CD4-positive, alpha-beta T cell treated with Interleukin-21 for 1 hour (primary cell): ENCODE measurements around the gene FBXL19.
A peak's percentile ranks its signal among the peaks of the same experiment; 100 is the strongest.
"Not testable (repeated sequence)": the region's sequence is repeated elsewhere in the genome, so short reads cannot be mapped to it uniquely, and the experiment has no call there.

Experiments
- DNase-seq: peaks from one replicate; pipeline ENCODE4 v3.0.0-alpha.2; 2020

Gene FBXL19, protein sequence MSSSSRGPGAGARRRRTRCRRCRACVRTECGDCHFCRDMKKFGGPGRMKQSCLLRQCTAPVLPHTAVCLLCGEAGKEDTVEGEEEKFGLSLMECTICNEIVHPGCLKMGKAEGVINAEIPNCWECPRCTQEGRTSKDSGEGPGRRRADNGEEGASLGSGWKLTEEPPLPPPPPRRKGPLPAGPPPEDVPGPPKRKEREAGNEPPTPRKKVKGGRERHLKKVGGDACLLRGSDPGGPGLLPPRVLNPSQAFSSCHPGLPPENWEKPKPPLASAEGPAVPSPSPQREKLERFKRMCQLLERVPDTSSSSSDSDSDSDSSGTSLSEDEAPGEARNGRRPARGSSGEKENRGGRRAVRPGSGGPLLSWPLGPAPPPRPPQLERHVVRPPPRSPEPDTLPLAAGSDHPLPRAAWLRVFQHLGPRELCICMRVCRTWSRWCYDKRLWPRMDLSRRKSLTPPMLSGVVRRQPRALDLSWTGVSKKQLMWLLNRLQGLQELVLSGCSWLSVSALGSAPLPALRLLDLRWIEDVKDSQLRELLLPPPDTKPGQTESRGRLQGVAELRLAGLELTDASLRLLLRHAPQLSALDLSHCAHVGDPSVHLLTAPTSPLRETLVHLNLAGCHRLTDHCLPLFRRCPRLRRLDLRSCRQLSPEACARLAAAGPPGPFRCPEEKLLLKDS

DNA sequence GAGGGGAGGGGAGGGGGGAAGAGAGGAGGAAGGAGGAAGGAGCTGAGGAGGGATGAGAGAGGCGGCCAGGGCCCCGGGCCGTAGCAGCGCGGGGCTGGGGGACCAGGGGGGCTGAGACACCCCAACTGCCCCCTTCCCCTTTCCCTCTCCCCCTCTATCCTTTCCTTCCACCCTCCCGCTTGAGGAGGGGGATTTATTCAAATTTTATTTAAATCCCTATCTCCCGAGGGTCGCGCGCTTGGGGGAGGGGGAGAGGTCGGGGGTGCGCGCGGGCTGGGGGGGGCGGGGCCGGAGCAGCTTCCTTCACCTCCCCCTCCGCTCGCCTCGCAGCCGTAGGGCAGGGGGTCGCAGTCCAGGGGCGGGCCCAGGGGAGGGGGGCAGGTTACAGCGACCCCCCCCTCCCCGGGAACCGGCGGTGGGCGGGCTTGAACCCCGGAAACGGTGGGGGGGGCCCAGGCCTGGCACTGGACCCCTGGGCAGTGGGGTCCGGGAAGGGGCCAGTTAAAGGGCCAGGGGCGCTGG is at the start of gene FBXL19:
TSS of gene FBXL19 (plus strand) at position 19 of the 522 bp plus-strand sequence. CDS start 2,183 bp downstream, outside the sequence.
- DNase-seq: peak; percentile 23

DNA sequence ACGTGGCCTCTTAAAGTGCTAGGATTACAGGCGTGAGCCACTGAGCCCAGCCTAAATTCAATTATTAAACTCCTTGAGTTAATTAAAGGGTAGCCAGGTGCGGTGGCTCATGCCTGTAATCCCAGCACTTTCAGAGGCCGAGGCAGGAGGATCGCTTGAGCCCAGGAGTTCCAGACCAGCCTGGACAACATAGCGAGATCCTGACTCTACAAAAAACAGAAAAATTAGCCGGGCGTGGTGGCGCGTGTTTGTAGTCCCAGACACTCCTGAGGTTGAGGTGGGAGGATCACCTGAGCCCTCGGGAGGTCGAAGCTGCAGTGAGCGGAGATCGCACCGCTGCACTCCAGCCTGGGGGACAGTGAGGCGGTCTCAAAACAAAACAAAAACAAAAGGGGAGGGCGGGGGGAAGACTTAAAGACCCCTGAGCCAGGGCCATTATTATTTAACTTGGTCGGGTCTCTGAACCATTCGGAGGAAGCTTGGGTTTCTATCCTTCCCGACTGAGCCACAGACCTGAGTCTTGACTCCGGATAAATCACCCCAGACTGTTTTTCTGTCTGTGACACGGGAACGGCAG is 49.0 kb upstream of the FBXL19 start:
- no peak for DNase-seq

DNA sequence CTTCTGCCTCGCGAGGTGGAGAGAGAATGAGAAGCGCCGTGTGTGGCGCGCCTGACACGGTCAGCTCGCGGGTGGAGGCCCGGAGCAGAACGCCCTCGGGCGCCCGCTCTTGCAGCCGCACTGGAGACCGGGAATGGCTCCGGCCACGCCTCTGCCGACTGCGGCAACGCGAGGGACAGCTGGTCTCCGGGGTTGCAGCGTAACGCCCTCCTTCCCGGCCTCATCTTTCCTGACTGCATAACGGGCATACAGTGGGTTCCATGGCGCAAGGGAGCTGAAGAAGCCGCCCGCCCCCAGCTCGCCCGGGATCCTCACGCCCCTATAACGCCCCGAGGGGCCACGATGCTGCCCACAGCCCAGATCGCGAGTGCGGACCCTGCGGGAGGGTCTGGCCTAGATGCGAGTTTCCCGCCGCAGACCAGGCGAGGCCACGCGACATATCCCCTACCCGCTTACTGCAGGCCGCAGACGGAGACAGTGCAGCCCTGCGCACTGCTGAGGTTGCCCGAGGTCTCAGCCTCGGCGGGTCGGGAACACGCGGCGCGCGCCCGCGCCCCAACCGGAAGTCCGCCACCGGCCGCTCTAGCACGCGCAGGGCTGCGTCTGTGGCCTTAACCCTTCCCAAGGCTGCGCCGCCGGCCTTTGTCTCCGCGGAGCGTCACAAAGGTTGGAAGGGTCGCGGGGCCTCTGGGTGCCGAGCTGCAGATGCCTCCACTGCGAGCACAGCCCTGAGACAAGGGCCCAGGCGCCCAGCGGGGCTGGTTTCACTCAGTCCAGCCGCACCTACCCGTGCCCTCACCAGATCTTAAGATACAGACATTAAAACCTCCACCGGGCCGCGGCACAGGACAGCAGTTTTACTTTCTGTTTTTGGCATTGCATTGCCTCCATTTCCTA is 48.3 kb upstream of the FBXL19 start:
- peak; percentile 91 for DNase-seq

DNA sequence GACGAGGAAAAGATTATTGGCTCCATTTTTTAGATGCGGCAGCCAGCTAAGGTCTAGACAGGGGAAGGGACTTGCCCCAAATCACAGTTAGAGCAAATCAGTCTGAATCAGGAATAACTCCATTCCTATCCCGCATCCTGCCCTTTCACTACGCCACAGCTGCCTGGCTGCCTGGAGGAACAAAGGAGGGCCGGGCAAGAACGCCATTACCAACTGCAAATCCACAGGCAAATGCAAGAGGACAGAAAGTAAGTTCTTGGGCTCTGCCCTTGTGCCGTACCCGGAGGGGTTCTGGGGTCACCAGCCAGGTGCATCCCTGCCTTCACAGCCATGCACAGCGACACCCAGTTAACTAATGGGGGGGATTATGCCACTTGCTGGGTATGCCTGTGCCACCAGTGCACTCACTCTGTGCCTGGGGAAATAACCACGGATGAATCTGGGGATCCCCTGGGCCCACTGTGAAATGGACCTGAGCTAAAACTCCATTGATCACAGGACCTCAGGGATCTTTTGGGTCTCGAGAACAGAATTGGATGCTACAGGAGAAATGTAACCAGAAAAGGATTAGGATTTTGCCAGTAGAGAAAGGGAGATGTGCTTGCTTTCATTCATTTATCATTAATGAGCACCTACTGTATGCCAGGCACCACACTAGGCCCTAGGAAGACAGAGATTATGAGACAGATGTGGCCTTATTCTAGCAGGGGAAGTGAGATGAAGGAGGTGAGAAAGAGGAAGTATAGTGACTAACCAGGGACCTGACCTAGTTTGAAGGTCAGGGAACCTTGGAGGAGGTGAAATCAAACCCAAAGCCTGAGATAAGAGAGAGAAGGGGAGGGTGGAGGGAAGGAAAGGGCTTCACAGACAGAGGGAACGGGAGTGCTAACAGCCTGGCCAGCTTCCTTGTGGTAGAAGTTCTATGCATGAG is 47.2 kb upstream of the FBXL19 start:
- peak; percentile 59 for DNase-seq

DNA sequence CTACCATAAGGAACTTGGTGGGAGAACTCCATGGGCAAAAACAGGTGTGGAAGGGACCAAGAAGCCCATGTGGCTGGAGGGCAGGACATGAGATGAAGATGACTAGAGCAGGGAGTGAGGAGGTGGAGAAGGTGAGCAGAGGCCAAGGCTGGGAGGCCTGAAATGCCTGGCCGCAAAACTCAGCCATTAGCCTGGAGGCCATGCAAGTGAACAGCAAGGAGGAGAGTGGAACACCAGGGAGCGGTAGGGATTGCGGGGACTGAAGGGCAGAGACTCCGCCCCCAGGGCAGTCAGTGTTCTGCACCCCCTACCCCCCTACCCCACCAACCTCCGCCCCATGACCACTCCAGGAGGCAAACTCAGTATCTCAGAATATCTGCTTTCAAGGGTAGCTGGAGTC is 46.5 kb upstream of the FBXL19 start:
- DNase-seq: no peak

DNA sequence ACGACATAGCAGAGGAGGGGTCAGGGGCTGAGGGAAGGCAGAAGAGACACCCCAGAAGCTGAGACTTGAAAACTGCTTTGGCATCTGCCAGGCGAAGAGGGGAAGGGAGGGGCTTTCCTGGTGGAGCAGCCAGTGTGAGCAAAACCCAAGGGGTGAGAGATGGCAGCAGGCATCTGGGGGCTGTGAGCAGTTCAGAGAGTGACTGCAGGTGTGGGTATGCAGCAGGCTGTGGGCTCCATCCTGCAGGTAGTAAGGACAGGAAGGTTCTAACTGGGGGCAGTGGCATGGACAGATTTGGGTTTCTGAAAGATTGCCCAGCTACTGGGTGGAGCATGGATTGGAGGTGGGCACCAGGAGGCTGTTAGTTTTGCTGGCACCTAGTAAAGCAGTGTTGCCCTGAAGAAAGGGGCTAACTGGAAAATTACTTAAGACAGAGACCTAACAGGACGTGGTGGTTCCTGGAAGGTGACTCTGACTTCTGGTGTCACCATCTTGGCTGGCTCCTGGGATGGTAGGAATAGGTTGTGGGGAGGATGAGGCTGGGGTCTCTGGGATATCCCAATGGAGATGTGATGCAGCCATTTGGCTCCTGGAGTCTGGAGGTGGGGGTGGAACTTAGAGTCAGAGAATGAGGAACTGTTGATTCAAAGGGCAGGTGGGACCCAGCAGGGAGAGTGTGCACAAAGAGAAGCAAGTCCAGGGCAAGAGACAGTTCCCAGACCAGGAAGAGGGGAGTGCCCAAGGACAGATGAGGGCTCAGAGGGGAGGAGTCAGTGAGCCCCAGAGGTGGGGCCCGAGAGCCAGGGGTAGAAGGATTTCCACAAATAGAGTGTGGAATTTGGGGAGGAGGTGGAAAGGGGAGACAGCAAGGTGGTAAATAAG is 40.7 kb upstream of the FBXL19 start:
- DNase-seq: no peak

DNA sequence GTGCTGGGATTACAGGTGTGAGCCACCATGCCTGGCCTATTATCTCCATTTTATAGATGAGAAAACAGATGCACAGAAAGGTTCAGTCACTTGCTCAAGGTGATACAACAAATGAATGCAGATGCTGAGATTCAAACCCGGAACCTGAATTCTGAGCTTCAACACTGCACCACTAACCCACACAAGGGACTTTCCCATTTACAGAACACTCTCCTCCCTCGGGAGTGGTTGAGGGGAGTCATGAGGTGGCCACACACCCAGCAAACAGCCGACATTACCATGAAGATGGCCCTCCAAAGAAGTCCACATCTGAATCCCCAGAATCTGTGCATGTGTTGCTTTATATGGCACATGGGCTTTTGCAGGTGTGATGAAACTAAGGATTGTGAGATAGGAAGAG is 38.6 kb upstream of the FBXL19 start:
- no peak for DNase-seq

DNA sequence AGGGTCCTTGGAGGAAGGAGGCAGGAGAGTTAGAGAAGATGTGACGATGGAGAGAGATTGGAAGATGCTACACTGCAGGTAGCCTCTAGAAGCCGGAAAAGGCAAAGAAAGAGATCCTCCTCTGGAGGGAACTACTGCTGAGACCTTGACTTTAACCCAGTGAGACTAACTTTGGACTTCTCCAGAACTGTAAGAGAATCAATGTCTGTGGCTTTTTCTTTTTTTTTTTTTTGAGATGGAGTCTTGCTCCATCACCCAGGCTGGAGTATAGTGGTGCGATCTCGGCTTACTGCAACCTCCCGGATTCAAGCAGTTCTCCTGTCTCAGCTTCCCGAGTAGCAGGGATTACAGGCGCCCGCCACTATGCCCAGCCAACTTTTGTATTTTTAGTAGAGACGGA is 38.2 kb upstream of the FBXL19 start:
- DNase-seq: no peak

DNA sequence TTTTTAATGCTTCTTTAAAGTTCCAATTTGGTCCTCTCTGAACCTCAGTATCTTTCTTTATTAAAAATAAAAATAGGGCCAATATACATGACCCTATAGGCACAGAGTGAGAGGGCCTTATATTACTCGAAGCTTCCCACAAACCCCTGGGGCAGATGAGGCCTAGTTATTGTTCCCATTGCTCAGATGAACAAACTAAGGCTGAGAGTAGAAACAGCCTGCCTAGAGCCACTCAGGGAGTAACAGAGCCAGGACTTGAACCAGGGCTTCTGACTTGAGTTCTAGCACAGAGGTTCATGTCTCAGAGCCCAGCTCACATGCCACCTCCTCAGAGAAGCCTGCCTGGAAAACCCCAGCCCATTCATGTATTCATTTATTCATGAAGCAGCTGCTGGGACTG is 37.2 kb upstream of the FBXL19 start:
- DNase-seq: no peak

DNA sequence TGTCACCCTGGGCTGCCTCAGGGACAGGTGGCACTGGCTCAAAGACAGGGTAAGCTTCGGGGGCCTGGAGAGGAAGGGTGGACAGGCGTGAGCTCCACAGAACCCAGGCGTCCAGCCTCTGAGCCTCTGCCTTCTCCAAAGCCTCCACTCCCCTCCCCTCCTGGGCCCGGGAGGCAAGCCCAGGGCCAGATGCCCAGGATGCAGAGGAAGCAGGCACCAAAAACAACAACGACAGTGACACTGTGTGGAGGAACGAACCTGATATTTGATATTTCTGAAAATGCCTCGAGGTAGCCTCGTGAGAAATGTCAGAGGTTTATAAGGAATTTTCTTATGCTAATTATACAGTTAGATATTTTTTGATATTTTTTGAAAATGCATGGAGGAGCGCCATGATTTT is 35.4 kb upstream of the FBXL19 start:
- no peak for DNase-seq

DNA sequence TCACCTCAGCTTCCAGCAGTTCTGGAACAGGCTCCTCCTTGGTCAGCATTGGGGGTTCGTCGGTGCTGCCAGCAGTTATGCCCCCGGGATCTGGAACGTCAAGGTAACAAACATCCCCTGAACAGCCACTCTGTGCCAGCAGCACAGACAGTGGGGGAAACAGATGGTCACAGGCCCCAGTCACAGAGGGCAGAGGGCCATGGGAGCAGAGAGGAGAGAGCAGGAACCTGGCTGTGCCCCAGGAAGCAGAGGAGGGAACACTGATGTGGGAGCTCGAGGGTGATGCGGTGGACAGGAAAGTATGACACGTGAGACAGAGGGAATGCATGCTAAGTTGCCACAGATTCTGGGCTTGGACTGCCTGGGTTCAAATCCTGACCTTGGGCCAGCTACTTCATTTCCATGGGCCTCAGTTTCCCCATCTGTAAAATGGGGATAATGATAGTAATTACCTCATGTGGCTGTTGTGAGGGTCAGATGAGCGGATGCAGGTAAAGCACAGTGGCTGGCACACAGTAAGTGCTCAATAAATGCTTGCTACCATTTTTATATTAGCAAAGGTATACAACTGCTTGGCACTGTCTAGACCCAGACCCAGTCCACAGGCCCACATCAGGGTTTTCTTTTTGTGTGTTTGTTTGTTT is 34.4 kb upstream of the FBXL19 start:
- no peak for DNase-seq

DNA sequence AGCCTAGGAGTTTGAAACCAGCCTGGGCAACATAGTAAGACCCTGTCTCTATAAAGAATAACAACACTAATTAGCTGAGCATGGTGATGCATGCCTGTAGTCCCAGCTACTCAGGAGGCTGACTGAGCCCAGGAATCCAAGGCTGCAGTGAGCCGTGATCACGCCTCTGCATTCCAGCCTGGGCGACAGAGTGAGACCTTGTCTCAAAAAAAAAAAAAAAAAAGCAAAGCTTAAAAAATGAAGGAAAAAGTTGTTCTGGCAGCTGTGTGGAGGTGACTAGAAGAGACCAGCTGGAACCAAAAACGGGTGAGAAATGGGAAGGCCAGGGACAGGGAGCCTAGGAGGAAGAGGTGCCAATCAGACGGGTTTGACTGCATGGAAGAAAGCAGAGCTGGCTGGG is 33.7 kb upstream of the FBXL19 start:
- no peak for DNase-seq

DNA sequence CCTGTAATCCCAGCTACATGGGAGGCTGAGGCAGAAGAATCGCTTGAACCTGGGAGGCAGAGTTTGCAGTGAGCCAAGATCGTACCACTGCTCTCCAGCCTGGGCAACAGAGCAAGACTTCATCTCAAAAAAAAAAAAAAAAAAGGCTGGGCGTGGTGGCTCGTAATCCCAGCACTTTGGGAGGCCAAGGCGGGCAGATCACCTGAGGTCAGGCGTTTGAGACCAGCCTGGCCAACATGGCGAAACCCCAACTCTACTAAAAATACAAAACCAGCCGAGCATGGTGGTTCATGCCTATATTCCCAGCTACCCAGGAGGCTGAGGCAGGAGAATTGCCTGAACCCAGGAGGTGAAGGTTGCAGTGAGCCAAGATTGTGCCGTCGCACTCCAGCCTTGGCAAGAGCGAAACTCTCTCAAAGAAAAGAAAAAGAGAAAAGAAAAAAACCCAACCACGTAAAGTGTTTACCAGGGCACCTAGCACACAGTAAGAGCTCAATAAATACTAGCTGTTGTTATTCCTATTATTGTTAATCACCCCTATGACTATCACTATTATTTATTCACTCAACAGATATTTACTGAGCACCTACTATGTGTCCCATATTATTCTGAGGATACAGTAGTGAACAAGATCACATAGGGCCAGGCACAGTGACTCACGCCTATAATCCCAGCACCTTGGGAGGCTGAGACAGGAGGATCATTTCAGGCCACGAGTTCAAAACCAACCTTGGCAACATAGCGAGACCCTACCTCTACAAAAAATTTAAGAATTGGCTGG is 32.1 kb upstream of the FBXL19 start:
- DNase-seq: not testable (repeated sequence)

DNA sequence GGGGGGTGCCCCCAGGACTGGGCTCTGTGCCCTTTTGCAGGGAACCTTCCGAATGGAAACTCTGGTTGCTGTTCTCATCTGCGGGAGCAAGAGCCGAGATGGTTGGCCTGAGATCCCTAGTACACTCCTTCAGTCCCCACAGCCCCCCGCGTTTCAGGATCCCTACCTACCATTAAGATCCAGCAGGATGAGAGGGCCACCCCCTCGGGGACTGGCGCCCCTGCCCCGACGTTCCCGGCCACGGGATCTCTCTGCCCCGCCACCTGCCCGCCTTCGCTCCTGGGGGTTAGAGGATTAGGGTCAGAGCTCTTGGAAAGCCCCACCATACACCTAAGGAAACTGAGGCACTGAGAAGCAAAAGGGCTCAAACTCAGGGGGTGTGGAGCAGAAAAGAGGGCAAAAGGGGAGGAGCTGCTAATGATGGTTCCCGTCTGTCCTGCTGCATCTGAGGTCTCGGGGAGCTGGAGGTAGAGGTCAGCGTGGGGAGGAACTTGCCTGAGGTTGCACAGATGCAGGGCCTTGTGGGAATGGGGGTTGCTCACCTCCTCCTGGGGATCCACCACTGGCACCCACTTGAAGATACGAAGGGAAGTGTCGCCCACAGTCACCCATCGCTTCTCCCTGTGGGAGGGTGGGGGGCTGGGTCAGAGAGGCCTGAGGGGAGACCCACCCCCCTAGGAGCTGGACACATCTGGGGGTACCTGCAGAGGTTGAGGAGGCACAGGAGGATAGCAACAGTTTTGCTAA is 30.5 kb upstream of the FBXL19 start:
- DNase-seq: no peak

DNA sequence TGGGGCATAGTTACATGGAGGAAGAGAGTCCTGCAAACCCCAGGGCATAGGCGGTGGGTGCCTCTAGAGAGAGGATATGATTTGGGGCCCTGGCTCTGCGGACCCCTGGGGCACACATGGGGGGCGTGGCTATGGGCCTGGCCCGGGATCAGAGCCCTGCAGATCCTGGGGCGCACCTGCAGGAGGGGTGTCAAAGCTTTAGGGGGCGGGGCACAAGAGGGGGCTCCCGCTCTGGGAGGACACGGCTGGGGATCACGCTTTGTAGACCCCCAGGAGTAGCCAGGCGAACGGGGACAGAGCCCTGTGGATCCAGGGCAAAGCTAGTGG is 30.0 kb upstream of the FBXL19 start:
- no peak for DNase-seq

DNA sequence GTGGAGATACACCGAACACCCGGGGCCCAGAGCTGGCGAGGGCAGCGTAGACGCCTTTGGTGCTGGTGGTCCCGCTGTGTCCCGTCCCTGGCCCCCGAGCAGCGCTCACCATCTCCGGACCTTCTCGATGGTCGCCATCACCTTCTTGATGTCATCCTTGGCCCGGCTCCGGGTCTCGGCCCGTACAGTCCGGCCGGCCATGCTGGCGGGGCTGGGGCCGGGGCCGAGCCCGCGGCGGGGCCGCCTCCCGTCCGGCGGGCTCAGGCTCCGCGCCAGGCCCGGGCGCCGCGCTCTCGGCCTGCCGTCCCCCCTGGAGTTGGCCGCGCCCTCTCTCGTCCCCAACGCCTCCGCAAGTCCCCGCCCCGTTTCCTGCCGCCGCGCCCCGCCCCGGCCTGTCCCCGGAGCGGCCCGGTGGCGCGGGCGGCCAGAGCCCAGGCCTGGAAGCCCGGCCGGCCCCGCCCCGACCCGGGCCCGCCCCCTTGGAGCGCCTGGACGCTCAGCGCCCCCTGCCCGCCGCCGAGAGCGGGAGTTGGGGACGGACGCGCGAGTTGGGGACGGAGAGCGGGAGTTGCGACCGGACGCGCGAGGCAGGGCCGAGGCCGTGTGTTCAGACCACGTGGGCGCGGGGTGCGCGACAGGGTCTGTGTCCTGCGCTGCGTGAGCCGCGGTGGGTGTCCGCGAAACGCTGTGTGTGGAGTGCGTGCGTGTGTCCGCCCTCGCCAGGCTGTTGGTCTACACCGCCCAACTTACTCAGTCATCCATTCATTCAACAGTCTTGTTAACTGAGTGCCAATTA is 29.4 kb upstream of the FBXL19 start, which contains the start of gene BCL7C:
TSS of gene BCL7C (minus strand) at position 334 of the 796 bp plus-strand sequence. CDS start at position 201, 133 bp downstream.
- DNase-seq: peak; percentile 88

DNA sequence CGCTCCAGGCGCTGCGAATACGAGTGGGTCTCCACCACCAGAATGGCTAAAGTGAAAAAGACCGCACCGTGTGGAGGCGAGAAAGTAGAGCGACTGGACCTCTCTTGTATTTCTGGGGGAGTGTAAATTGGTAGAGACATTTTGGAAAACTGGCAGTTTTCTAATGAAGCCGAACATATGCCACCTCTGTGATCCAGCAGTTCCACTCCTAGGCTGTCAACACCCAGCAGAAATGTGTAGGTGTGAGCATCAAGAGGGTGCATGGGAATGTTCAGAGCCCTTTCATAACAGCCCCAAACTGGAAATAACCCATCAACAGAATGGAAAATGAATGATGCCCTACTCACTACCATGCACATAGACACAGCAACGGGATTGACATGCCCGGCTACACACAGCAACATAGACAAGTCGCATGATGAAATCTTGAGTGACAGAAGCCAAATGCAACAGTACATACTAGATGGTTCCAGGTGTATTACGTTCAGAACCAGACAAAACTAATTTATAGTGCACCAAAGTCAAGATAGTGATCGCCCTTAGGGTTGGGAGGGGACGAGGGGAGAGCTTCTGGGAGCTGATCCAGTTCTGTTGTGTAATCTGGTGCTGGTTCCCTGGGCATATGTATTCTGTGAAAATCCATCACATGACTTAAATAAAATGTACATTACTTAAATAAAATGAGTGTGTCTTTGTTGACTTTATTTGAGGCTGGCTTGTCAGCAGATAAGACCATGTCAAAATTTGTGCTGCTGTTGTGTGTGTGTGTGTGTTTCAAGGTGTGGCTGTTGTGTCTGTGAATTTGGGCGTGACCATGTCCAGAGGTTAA is 28.6 kb upstream of the FBXL19 start:
- DNase-seq: no peak
